ENCODE results near the gene TMEM272. TPM values are rescaled to one million over a fixed set of nuclear protein-coding genes. Genes with fewer than 3 reads are reported as not detected.

TMEM272 gene
- total RNA-seq, 6 donors from 2014 or later = 0.13 to 0.44 (median 0.17) TPM; not detected in 3

GRCh38 chr13:51873837-51874236 is 28.9 kb upstream of the TMEM272 start:
- H3K9me3 ChIP-seq = no peaks in the 10 kb centered on the region
- no peaks in the 10 kb centered on the region for H3K4me1 ChIP-seq
- WGBS, 2 donors = 92 to 100% methylated on average over 1 of the region's 1 CpG
- no peak overlapping the region for H3K27ac ChIP-seq
- no peak overlapping the region for H3K4me3 ChIP-seq
- no peaks in the 10 kb centered on the region for H3K36me3 ChIP-seq
- ATAC-seq (ENCODE audit: low FRiP score in 2 of 2) (no peak), DNase-seq (no peak)
- TF ChIP-seq CTCF (IDR thresholded peaks at IDR 0.05) (no peak), POLR2AphosphoS5 (IDR thresholded peaks at IDR 0.05) (no peak), POLR2A (IDR thresholded peaks at IDR 0.05) (no peak), EP300 (IDR thresholded peaks at IDR 0.05) (no peak)
- no peaks in the 10 kb centered on the region for H3K27me3 ChIP-seq

GRCh38 chr13:51873117-51873798 is 28.3 kb upstream of the TMEM272 start:
- DNase-seq (no peak), ATAC-seq (ENCODE audit: low FRiP score in 2 of 2) (no peak)
- 94 to 95% methylated on average over 6 of the region's 6 CpGs for WGBS, 2 donors
- no peak overlapping the region for H3K27ac ChIP-seq
- H3K36me3 ChIP-seq = no peaks in the 10 kb centered on the region
- H3K4me1 ChIP-seq = no peaks in the 10 kb centered on the region
- TF ChIP-seq POLR2A (IDR thresholded peaks at IDR 0.05) (no peak), EP300 (IDR thresholded peaks at IDR 0.05) (no peak), CTCF (IDR thresholded peaks at IDR 0.05) (no peak), POLR2AphosphoS5 (IDR thresholded peaks at IDR 0.05) (no peak)
- H3K4me3 ChIP-seq = no peak overlapping the region
- H3K27me3 ChIP-seq = no peaks in the 10 kb centered on the region
- H3K9me3 ChIP-seq = no peaks in the 10 kb centered on the region

- ATAC-seq (ENCODE audit: low FRiP score in 2 of 2) = no peak
- Histone ChIP-seq H3K9me3 (no peaks in the 10 kb centered on the region), H3K27ac (no peak overlapping the region), H3K27me3 (no peaks in the 10 kb centered on the region), H3K36me3 (no peaks in the 10 kb centered on the region), H3K4me3 (no peak overlapping the region), H3K4me1 (no peaks in the 10 kb centered on the region)
- DNase-seq = no peak
- TF ChIP-seq CTCF (IDR thresholded peaks at IDR 0.05) (no peak), EP300 (IDR thresholded peaks at IDR 0.05) (no peak)
- 62 to 63% methylated on average over 3 of the region's 3 CpGs for WGBS, 2 donors
These were observed 25.6 kb upstream of the TMEM272 start for GRCh38 chr13:51870616-51871015.

GRCh38 chr13:51869916-51870315 is 24.9 kb upstream of the TMEM272 start:
- Histone ChIP-seq H3K4me3 (no peak overlapping the region), H3K27ac (no peak overlapping the region), H3K36me3 (no peaks in the 10 kb centered on the region), H3K4me1 (no peaks in the 10 kb centered on the region), H3K9me3 (no peaks in the 10 kb centered on the region), H3K27me3 (no peaks in the 10 kb centered on the region)
- WGBS, 2 donors = 85 to 88% methylated on average over 6 of the region's 6 CpGs
- TF ChIP-seq EP300 (IDR thresholded peaks at IDR 0.05) = no peak
- no peak for TF ChIP-seq CTCF (IDR thresholded peaks at IDR 0.05)
- no peak for TF ChIP-seq POLR2AphosphoS5 (IDR thresholded peaks at IDR 0.05)
- no peak for TF ChIP-seq POLR2A (IDR thresholded peaks at IDR 0.05)
- ATAC-seq (ENCODE audit: low FRiP score in 2 of 2) (no peak), DNase-seq (no peak)

GRCh38 chr13:51867062-51867461 is 22.1 kb upstream of the TMEM272 start:
- WGBS, 2 donors = 78 to 89% methylated on average over 4 of the region's 4 CpGs
- TF ChIP-seq POLR2AphosphoS5 (IDR thresholded peaks at IDR 0.05) (no peak), CTCF (IDR thresholded peaks at IDR 0.05) (no peak), EP300 (IDR thresholded peaks at IDR 0.05) (no peak), POLR2A (IDR thresholded peaks at IDR 0.05) (no peak)
- ATAC-seq (ENCODE audit: low FRiP score in 2 of 2) (no peak), DNase-seq (no peak)
- Histone ChIP-seq H3K4me1 (no peaks in the 10 kb centered on the region), H3K36me3 (no peaks in the 10 kb centered on the region), H3K9me3 (no peaks in the 10 kb centered on the region), H3K4me3 (no peak overlapping the region), H3K27me3 (no peaks in the 10 kb centered on the region), H3K27ac (no peak overlapping the region)
